NCI-H69 (cell line): ENCODE measurements around the gene ARHGAP28.
"Not testable (repeated sequence)": the region's sequence is repeated elsewhere in the genome, so short reads cannot be mapped to it uniquely, and the experiment has no call there.

Experiments
- DNase-seq: peaks from one replicate; lab custom pipeline; 2025; lab: John Stamatoyannopoulos, UW

ARHGAP28 gene

DNA sequence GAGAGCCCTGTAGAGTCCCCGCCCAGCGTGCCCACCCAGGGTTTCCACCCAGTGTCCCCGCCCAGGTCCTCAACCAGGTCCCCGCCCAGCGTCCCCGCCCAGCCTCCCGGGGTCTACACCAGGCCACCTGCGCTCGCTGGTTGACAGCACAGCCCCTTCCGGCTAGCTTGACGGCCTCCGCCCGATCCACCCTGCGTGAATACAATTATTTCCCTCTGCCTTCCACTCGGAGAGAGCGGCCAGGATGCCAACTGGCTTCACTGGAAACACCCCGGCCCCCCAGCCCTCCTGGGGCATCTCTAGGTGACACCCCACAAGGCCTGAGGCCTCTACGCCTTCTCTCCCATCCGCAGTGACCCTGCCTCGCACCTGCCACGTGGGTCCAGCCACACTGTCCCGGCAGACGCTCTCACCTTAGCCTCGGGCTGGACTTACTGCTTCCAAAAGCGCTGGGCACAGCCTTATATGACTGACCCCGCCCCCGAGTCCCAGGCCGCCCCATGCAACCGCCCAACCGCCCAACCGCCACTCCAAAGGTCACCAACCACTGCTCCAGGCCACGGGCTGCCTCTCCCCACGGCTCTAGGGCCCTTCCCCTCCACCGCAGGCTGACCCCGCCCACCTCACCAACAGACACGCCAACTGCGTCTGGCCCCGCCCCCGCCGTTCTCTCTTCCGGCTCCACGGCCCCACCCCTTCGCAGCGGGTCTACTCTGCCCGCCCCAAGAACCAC is 200.0 kb downstream of the ARHGAP28 start:
- peak; percentile 95 for DNase-seq

DNA sequence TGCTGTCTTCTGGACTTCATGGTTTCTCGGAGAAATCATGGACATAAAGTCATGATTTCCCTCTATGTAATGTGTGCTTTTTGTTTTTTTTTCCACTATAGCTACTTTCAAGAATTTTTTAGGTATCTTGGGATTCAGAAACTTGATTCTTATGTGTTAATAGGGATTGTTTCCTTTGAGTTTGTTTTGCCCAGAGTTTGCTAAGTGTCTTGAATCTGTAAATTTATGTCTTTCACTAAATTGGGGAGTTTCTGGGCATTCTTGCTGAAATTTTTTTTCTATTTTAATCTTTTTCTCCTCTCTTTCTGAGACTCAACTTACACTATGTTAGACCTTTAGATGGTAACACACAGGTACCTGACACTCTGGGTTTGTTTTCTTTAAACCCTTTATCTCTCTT is 205.3 kb downstream of the ARHGAP28 start:
- no peak for DNase-seq

DNA sequence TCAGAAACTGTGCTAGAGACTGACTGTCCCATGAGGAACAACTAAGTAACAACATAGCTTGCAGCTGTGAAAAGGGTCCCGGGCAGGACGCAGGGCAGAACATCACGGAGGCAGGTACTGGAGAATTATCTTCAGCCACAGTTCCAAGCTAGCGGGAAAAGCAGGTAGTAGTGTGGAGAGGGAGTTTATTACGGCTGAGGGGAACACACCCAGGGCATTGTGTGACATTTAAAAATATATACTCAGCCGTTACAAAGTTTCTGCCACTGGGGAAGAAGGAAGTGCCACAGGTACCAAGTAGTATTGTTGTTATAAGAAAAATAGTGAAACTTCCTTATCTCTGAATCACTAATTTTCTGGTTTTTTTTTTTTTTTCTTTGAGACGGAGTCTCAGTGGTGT is 208.5 kb downstream of the ARHGAP28 start:
- no peak for DNase-seq

DNA sequence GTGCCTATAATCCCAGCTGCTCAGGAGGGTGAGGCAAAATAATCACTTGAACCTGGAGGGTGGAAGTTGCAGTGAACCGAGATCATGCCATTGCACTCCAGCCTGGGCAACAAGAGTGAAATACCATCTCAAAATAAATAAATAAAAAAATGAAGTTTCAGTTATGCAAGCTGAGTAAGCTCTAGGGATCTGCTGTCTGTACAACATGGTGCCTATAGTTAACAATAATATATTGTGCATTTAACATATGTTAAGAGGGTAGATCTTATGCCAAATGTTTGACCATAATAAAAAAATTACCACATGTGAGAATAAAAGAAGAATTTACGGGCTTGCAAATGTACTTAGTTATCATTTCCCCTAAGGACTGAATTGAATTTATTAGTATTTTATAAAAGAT is 208.9 kb downstream of the ARHGAP28 start:
- DNase-seq = not testable (repeated sequence)

DNA sequence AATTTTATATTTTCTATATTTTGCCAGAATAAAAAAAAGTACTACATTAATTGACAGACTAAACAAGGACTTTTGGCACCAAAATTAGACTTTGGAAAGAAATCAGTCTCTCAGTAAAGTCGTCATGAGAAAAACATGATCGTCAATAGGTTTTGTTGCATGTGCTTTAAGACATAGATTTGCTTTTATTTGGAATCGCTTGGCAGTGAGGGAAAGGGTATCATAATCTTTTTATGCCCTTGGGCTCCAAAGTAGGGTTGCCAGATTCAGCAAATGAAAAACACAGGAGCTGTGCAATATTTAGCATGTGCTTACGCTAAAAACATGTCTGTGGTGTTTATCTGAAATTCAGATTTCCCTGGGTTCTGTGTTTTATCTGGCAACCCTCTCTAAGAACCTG is 210.5 kb downstream of the ARHGAP28 start:
- no peak for DNase-seq

DNA sequence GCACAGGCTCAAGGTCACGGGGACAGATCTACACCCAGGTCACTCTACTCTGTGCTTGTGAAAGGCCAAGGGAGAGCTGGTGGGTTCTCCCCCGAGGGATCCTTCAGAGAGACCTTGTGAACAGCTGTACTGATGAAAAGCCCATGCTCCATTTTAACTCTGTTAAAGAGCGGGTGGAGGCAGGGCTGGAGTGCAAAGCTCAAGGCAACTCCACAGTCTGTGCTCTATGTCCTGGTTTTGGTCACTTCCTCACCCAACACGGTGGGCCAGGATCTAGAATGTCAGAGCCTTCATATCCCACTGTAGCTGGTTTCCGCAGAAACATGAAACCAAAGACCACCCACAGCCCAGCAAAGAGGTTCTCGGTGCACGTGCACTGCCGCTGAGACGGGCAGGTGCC is 210.9 kb downstream of the ARHGAP28 start:
- DNase-seq = no peak

DNA sequence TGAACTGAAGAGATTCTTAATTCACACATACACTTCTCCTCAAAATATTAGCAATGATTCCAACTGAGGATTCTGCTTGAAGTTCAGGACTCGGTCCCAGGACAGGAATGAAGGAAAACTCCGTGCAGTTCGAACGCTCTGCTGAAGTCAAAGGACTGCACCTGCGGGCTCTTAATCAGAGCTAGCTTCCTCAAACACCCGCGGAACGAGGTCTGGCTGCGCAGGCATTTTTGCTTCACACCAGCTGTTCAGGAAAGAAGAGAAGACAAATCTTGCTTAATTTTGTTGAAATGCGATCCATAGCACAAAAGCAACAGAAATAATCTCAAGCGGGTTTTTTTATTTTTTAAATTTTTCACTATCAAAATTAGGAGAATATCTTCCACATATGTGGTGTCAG is 212.5 kb downstream of the ARHGAP28 start:
- DNase-seq = no peak

DNA sequence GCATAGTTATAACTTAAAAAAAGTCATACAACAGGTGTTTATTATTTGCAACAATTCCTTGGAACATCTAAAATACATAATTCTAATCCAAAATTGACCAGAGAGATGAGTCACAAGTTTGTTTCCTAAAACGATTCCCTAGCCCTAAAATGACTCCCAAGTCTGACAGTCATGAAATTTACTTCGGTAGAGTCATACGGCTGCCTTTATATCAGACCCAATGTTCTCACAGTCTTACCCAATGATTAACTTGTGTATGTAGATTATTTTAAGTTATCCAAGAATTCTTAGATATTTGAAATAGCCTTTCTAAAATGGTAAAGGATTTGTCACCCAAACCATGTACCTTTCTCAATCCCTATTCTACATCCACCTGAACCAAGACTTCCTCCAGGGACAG is 213.2 kb downstream of the ARHGAP28 start:
- DNase-seq = no peak

DNA sequence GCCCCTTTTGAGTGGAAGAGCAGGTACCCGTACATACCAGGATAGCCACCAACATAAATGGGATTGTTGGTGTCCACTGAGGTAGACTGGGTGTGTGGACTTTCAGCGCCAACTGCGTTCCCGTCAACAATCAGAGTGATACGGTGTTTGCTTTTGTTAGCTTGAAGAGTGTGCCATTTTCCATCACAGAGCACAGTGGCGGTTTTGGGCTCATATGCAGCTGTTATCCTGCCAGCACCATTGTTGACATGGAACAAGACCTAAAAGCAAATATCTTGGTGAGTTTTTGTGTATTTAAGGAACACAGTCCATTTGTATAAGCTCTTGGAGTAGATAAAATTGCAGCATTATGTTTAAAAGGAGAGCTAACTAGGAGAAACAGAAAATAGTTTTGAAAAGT is 213.6 kb downstream of the ARHGAP28 start:
- DNase-seq = no peak

DNA sequence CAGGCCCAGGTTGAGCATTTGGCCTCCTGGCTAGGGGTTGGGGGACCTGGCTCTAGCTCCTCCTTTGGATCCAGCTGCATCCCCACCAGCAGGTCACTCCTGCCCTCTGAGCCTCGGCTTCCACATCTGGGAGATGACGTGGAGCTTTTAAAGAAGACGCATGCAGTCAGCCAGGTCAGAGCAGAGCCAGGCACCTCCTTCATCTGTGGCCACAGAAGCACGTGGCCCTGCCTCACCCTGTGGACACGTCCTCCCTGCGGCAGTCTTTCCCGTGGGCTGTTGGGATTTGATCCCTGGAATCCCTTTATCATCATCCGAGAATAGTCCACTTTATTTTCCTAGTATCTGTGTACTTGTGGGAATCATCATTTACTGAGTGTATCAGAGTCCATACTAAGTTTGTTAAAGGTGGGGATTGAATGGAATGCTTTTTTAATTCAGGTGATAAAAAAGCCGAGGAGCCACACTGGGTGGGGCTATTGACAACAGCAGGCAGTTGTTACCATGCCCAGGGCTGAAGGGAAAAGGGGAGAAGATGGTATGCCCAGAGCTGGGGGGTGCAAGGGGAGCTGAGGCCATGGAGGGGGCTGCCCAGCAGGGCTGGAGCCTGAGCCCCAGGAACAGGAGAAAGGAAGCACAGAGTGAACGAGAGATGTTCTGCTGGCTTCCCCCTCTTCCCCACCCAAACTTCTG is 218.0 kb downstream of the ARHGAP28 start:
- no peak for DNase-seq

DNA sequence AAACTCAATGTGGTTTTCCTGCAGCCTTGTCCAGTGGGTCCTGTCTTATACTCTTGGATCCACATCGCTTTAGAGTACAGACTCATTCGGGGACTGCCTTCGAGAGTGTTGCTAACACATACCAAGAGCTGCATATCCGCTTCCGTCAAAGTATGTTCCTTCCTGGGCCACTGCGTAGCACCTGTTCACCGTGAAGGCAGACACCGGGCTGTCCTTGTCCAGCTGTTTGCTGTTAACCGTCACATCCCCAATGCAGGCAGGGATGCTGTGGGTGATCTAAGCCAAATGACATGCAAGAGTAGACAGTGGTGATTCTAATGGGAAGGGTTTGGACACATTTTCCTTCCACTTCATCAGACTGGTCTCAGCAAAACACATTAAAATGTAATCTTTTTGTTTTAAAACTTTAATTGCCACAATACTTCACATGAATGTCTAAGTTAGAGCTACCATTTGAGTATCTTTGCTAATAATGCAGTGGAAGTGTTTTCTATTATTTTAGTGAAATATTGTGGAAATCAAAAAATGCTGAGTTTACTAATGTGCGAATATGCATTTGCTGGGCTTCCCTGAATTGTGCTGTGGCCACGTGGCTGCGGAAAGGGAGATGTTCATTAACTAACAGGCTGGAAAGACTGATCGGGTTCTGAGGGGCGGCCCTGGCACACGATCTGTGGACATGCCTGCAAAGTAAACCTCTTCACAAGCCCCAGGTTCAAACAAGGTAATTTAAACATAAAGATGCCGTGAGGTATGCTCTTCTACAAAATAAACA is 219.0 kb downstream of the ARHGAP28 start:
- no peak for DNase-seq

DNA sequence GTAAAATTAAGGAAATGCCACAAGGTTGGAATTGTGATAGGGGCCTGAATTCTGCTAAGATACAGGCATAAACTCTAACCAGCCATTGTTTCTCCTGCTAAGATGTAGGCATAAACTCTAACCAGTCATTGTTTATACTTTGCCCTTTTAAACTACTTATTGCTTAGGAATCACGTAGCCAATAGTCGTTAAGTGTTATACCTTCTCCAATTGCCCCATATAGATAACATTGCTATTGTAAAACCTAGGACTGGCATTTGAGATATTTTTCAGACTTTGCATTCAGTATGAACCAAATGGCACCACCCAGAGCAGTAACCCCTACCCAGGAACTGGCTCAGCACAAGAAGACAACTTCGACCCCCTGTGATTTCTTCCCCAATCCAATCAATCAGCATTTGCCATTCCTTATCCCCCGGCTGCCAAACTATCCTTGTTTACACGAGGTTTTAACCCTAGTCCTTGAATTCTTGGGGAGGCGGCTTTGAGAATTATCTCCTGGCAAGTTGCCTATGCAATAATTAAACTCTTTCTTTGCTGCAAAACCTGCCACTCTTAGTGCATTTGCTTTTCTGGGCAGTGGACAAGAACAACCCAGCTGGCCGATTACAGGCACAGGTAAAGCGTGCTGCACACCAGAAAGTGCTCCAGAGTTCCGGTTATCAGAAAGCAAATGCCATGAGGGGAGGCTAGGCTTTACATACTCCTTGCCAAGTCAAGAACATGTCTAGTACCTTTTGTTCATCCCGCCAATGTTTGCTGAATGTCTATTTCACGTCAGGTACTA is 220.5 kb downstream of the ARHGAP28 start:
- peak; percentile 16 for DNase-seq

DNA sequence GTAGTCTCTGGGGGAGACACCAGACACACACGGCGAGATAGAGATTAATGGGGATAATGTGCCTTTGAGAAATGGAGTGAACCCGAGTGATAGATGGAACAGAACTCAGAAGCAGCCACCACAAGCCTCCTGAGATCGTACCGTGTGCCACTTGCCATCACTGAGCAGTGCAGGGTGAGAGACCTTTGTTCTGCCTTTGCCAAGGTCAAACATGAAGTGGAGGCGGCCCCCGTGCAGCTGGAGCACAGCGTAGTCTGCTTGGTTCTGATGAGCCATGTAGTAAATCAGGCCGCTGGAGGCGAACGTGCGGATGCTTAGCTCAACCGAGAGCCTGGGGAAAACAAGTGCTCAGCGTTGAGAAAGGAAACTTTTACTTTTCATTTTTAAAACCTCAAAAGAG is 221.1 kb downstream of the ARHGAP28 start:
- DNase-seq = no peak

DNA sequence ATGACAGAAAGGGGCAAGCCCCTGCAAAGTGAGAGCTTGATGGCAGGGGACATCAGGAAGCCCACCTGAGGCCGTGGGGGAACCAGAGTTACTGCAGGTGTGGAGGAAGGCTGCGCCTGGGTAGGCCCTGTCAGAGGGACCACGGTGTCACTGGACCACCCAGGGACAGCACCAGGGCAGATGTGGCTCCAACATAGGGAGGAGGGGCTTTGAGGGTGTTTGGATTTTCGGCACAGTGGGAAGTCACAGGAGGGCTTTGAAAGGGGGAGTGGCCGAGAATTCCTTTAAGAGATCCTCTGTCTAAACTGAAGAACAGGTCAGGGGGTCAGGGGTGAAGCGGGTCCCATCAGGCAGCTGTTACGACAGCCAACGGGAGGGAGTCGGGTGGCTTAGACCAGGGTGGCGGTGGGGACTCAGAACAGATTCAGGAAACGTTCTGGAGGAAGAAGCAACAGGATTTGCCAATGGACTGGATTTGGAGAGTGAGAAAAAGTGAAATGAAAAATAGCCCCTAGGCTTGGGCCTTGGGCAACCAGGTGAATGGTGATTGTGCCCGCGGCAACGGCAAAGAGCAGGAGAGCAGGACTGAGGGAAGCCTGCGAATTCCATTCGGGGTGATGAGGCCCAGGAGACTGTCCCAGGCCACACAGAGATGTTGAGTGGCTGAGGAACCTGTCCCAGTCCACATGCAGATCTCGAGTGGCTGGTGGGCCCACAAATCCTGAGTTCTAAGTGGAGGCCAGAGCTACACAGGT is 222.0 kb downstream of the ARHGAP28 start:
- DNase-seq = no peak

DNA sequence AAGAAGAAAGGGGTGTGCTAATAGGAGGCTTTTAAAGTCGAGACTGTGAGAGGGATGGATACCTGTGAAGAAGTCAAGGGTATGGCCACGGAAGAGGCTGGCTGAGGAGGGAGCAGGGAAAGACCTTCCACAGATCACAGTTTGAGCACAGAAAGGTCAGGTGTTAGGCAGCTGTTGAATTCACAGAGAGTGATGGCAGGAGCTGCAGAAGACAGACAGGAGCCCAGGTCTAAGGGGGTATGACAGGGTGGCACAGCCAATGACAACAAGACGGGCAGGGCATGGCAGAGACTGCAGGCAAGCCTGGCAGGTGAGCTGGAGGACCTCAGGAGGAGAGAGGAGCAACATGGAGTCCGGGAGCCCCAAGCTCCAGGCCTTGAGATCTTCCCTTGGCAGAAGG is 225.0 kb downstream of the ARHGAP28 start:
- DNase-seq = no peak

DNA sequence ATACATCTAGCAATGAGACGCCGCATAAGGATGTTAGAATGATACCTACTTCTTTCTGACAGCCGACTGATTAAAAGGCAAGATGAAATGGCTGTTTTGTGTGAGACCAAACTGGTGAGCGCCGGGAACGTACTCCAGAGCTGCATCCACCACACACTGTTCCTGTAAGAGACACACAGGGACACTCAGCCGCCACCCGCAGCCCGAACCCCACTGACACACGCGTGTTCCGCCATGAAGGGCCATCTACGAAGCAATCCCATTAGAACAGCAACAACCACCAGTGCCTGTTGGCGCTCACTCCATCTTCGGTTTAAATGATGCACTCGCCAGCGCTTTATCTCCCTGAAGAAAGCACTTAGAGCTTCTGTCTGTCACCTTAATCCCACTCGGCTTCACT is 225.8 kb downstream of the ARHGAP28 start:
- DNase-seq = no peak

DNA sequence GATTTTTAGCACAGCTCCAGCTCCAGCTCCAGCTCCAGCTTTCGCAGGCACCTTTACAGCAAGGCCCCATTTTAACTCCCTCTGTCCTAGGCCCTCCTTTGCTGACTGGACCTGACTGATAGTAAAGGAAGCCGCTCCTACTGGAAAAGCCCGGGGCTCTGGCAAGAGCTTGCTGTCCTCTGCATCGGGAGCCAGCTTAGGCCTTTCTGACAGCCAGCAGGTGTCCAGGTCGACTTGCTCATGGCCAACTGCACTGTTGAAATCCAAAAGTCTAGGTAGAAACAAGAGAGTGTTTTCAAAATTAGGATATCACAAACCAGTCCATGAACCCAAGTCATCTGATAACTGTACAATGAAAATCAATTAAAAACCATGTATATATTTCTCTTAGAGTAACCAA is 227.0 kb downstream of the ARHGAP28 start:
- no peak for DNase-seq

DNA sequence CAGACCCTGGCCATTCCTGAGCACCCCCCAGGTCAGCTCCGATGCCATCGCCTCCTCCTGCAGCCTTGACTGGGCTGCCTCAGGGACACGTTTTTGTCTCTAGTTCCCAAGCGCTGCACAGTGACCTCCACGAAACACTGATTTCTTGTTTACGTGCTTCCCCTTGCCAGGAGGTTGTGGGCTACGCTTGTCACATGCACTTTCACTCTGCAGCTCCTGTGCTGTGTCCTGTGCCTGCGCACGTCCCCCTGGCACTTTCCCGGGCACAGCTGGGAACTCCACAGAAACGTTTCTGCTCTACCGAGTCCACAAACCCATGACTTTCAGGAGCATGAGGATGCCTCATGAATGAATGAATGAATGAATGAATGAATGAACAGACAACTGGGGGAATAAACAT is 227.5 kb downstream of the ARHGAP28 start:
- no peak for DNase-seq

DNA sequence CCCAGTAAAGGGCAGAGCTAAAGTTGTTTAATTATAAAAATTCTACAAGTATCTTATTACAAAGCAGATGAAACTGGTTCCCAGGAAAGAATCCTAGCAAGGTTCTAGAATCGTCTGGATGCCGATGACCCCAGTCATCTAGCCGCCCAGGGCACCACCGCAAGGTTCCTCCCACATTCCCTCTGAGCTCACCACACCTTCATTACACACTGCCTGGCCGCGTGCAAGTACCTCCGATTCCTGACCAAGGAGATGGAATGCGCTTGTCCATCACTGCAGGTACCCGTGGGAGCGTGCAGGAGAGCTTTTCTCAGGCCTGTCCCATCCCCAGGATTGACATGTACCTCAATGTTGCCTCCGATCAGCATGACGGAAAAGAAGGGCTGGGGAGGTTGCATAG is 229.6 kb downstream of the ARHGAP28 start:
- no peak for DNase-seq

DNA sequence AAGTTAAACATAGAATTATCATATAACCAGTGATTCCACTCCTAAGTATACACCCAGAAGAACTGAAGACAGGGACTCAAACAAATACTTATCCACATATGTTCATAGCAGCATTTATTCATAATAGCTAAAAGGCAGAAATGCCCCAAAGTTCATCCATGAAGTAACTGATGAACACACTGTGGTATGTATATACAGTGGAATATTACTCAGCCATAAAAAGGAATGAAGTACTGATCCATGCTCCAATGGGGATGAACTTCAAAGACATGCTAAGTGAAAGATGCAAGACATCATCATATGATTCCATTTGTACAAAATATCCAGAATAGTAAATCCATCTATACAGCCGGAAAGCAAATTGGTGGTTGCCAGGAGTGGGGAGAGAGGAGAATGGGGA is 230.6 kb downstream of the ARHGAP28 start:
- no peak for DNase-seq

DNA sequence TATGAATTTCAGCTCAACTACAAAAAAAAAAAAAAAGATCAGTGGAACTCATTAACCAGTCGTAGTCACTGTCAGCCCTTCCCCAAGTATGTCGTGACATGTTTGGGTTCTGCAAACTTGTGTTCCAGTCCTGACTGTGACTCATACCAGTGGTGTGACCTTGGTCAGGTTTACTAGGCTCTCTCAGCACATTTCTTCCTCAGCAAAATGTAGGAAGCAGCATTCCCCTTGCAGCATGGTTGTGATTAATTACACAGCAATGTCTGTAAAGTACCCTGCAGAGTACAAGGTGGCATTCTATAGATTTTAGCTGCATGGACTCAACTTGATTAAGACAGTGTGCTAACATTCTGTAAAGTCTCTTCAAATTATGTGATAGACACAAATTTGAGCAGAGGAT is 231.1 kb downstream of the ARHGAP28 start:
- no peak for DNase-seq

DNA sequence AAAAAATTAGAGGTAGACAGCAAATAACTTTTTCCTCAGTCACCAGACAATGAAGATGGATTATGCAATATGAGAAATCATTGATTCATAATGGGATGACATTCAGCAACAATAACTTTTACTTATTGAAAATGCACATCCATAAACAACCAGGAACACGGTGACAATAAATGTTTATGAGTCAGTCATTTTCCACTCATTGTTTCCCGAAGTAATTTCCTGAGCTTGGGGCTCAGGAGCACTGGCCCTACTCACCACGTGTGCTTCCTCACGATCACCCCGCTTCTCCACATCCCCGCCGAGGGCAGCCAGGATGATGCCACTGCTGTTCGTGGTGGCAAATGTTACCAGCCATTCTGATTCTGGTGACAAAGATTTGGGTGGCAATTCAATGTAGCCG is 231.8 kb downstream of the ARHGAP28 start:
- no peak for DNase-seq
